CD4-positive, alpha-beta T cell treated with Interleukin-17A for 4 hours (primary cell): ENCODE results near the gene ESR1.
"Not testable (repeated sequence)": the region's sequence is repeated elsewhere in the genome, so short reads cannot be mapped to it uniquely, and the experiment has no call there.

Experiments
- DNase-seq: peaks from one replicate; pipeline ENCODE4 v3.0.0-alpha.2; 2020; ENCODE audit warnings: mixed read lengths

The ESR1 gene

GRCh38 chr6:151993364-151993763, 185.9 kb downstream of the ESR1 start:
- DNase-seq: no peak

DNA sequence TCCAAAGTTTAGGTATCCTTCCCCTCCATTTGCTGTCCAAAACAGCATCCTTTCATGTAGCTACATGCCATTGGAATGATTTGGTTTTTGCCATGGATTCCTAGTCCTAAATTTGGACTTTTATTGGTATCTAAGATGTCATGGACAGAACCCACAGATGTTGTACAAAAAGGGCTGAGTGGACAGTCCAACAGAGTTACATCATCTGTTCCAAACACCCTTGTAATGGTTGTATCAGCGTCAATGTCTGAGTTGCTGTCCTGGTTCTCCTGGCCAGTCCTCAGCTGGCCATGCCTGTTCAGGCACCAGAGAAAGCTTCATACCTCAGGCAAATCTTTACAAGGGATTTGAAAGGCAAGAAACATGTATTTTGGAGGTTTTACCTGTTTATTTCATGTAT, 191.3 kb downstream of the ESR1 start:
- DNase-seq: no peak

- DNase-seq: no peak
Measured at GRCh38 chr6:151999194-151999593, 191.7 kb downstream of the ESR1 start.

DNA sequence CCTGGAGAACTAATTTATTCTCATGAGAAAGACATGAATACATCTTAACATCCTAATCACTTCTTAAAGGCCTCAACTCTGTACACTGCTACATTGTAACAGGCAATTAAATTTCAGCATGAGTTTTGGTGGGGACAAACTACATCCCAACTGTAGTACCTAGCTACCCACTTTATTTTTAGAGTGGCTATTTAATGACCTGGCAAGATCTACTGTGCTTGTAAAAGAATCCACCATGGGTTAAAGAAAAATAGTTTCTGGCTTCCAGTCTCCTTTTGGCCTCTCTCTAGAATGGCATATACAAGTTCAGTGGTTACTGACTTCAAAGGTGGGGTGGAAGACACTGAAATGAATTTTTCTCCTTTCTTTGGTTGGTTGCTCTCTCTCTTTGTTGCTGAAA, 193.9 kb downstream of the ESR1 start:
- no peak for DNase-seq

DNA sequence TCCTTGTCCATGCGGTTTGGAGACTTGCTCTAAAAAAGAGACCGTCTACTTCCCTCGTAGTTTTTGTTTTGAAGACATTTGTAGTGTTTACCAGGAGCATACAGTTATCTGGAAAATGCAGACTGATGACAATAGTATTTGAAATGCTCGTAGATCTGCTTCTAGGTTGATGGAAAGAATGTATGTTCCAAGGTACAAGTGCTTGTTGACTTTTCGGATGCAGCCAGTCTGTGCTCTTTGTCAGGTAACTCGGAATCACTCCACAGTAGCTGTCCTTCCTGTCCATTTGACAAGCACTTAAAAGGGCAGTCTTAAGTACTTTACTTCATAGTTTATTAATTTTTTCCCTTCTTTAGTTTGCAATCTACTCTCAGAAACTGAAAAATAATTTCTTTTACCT, 194.8 kb downstream of the ESR1 start:
- no peak for DNase-seq

DNA sequence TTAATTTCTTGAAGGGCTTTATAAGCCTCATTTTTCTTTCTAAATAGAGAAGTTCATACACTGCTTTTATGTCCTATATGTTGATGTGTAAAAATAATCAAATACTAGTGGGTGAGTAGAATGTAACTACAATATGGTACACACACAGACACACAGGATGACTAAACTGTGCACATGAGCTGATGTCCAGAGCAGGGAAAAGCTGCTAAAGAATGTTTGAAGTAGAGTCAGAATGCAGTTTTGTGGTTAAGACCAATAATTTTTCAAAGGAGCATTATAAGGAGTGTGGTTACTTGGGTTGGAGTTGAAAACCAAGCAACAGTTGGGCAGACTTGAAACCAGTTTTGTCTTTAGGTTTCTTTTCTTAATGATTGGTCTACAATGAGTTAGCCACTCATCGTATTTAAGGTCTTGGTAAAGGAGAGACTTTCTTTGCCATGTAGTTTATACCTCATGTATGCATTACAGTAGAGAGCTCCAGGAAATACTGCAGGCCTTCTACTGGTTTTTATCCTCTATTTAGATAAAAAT, 196.6 kb downstream of the ESR1 start:
- DNase-seq: no peak

GRCh38 chr6:152004896-152005295, 197.4 kb downstream of the ESR1 start:
- DNase-seq: no peak

- DNase-seq: no peak
Measured at GRCh38 chr6:152008779-152009178, 201.3 kb downstream of the ESR1 start.

- no peak for DNase-seq
Measured at GRCh38 chr6:152012227-152012626, 204.7 kb downstream of the ESR1 start.

DNA sequence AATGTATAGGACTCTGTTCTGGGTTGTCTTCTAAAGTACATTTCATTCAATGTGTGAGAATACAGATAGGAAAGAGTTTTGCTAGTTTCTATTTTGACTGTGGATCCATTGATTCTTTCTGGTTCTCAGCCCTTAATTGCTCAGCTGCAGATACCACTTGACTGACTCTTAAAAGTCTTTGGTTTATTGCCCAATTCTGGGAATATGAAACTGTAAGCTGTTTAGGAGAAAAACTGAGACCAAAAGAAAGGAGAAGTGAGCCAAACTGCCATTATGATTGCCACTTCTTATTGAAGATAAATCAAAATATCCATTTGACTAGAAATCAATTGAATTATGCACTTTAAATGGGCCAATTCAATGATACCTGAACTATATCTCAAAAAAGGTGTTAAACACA, 211.4 kb downstream of the ESR1 start:
- DNase-seq: no peak

GRCh38 chr6:152022303-152022702, 214.8 kb downstream of the ESR1 start:
- no peak for DNase-seq

DNA sequence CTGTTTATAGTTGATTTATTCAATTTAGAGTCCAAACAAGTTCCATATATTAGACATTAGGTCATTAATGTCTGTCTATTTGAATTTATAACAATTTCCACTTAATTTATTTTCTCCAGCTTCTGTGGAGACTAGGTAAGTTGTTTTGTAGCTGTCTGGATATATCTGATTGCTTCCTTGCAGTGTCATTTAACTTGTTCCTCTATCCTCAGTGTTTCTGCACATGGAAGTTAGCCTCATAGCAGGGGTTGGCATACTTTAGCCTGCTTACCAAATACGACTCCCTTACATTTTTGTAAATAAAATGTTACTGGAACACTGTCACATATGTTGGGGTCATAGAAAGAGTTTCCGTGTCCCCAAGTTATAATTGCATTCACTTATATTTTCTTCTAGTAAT, 216.1 kb downstream of the ESR1 start:
- no peak for DNase-seq

DNA sequence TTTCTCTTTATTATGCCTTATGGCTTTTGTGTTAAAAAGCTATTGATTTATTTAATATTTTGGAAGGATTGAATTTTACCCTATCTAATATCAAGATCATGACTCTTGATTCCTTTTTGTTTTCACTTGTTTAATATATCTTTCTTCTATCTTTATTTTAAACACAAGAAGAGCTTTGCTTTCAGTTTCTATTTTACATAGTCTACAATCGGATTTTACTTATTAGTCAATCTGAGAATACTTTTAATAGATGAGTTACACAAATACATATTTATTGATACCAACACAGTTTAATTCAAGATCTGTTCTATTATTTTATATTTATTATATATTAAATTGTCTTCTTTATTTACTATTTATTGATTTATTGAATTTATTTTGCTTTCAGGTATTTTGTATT, 218.8 kb downstream of the ESR1 start:
- DNase-seq: no peak

- not testable (repeated sequence) for DNase-seq
Measured at GRCh38 chr6:152026744-152027143, 219.3 kb downstream of the ESR1 start.

- DNase-seq: not testable (repeated sequence)
Measured at GRCh38 chr6:152033765-152034164, 226.3 kb downstream of the ESR1 start.

DNA sequence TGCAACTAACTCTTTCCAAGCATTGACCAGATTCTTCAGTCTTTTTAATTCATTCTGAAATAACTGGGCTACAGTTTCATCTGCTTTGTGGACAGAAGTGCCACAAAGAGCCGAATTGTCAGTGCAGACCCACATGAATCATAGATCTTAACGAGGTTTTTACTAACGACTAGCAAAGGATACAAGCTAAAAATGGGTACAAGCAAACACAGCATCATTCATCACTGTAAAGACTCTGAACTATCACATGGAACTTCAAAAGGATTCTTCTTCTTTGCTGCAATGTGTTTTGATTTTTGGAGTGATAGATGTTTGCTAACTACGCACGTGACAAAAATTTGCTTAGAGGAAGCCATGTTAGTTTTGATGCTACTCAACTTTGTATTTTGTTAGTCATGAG, 227.1 kb downstream of the ESR1 start:
- no peak for DNase-seq

- DNase-seq: no peak
Measured at GRCh38 chr6:152046118-152046517, 238.6 kb downstream of the ESR1 start.

DNA sequence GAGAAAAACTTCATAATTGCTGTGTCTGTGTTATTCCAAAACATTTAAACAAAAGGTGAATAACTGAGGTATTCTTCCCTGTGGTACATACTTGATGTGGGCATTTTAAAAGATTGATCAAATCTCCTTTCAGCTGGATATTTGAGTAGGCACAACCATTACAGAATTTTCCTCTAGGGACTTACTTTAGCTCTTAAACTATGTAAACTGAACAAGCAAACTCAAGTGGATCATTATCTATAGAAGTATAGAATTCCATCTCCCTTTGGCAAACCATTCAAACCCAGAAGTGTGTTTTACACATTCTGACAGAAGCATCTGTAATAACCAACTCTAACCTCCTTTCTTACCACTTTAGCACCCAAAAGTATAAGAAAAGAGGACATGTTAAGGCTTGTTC, 241.4 kb downstream of the ESR1 start:
- no peak for DNase-seq

GRCh38 chr6:152049502-152049901, 242.0 kb downstream of the ESR1 start:
- no peak for DNase-seq

GRCh38 chr6:152050451-152051195, 243.1 kb downstream of the ESR1 start:
- no peak for DNase-seq

DNA sequence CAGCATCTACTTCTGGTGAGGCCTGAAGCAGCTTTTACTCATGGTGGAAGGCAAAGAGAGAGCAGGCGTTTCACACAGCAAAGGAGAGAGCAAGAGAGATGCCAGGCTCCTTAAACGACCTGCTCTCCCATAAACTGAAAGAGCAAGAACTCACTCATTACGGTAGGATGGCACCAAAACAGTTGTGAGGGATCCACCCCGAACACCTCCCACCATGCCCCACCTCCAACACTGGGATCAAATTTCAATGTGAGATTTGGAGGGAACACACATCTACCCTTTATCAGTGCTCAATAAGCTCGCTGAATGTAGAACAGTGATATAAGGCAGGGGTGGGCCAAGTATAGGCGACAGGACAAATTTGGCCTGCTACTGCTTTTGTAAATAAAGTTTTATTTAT, 244.6 kb downstream of the ESR1 start:
- no peak for DNase-seq

GRCh38 chr6:152053332-152053731, 245.8 kb downstream of the ESR1 start:
- DNase-seq: no peak

DNA sequence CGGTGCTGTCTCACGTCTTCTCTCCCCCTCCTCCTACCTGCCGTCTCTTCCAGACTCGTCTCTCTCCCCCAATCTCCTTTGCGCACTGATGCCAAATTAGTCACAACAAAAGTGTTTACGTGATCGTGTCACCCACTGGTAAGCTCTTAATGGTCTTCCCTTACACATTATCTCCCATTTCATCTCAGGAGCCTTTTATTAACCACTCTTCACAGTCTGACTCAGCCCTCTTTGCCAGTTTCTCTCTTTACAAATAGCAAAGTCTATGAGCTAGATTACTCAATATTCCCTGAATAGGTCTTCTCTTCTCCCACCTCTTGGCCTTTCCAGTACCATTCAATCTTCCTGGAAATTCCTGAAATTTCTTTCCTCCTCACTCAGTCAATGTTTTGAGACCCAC, 247.0 kb downstream of the ESR1 start:
- no peak for DNase-seq

DNA sequence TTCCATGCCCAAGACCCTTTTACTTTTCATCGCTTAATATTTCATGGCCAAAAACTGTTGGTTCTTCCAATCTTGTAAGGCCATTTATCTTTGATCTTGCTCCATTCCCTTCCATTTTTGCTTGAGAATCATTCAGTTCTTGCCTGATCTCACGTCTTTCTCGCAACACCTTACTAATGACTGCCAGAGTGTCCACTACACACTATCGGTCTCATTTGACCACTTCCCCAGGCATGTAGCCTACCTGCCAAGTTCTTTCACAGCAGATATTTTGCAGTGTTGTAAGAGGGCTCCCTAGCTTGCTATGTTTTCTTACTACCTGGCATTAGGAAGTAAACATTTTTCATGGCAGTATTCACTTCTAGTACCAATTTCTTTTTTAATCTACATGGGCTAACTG, 248.0 kb downstream of the ESR1 start:
- no peak for DNase-seq

- DNase-seq: no peak
Measured at GRCh38 chr6:152057832-152058498, 250.5 kb downstream of the ESR1 start.
